HL-60/S4 (cell line): Measurements from ENCODE around the gene SMC4.
"Not testable (repeated sequence)": the region's sequence is repeated elsewhere in the genome, so short reads cannot be mapped to it uniquely, and the experiment has no call there.

Experiments used
- in situ Hi-C: fragments of 300-500 bp; cut with MboI; formaldehyde crosslinking; loops from 2 replicates; pipeline ENCODE4 v1.14.3; 2022; ENCODE audit warnings: low sequenced_read_pairs

The SMC4 gene

DNA sequence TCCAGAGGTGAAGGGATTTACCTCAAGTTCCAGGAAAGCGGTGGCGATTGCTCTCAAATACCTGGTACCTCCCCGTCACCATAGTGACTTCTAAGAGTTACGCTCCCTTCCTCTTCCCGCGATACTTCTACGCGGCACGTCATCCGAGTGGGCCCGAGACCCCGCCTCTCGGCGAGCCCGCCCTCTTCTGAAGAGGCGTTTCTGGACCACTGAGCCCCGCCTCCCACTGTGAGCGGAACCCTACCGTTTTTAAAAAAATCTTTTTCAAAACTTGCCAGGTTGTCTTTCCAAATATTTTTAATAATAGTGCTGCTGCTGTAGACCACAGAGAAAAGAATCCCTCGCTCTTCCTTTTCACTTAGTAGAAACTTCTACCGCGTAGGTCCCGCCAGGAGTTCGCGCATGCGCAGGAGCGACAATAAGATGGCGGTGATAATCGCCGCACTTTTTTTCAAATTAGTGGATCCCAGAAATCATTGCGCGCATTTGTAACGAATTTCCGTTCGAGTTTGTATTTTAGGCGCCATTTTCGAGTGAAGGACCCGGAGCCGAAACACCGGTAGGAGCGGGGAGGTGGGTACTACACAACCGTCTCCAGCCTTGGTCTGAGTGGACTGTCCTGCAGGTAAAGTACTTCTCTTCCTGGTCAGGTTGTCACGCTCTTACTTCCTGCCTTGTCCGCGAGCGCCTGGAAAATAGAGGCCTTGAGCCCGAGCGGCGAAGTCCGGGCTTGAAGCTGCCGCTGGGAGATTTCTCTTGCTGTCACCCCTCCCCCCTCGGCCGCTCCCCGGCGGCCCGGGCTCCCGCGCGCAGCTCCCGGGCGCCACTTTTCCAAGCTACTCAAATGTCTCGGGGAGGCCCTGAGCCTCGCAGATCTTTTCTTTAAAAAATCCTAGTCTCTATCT lies at the start of gene SMC4, which contains the start of gene IFT80:
Gene SMC4, plus strand, starts transcription at position 526 of the 905 bp plus-strand sequence. CDS start 1,177 bp downstream, outside the sequence.
Gene IFT80, minus strand, starts transcription at position 101 of the 905 bp plus-strand sequence. CDS start 14,625 bp downstream, outside the sequence.
- in situ Hi-C loops, result no loop called here

DNA sequence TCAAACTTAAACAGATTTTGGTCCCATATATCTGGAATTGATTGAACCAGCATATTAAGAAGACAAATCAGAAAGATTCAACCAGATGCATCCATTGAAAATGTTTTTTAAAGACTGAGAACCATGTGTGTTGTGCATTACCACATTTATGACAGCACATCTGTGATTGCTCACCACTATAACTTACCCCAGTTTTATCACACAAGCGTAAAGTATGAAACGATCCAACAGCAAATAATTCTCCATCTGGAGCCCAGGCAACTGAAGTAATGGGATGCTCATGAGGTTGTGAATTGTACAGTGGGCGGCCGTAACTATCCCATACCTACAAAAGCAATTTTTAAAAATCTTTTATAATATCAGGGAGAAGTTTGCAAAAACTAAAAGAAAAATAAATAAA lies 43.6 kb upstream of the SMC4 start:
- in situ Hi-C loops, result no loop called here

DNA sequence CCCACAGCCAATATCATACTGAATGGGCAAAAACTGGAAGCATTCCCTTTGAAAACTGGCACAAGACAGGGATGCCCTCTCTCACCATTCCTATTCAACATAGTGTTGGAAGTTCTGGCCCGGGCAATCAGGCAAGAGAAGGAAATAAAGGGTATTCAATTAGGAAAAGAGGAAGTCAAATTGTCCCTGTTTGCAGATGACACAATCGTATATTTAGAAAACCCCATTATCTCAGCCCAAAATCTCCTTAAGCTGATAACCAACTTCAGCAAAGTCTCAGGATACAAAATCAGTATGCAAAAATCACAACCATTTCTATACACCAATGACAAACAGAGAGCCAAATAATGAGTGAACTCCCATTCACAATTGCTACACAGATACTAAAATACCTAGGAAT lies 36.6 kb upstream of the SMC4 start:
- in situ Hi-C loops, result not testable (repeated sequence)

DNA sequence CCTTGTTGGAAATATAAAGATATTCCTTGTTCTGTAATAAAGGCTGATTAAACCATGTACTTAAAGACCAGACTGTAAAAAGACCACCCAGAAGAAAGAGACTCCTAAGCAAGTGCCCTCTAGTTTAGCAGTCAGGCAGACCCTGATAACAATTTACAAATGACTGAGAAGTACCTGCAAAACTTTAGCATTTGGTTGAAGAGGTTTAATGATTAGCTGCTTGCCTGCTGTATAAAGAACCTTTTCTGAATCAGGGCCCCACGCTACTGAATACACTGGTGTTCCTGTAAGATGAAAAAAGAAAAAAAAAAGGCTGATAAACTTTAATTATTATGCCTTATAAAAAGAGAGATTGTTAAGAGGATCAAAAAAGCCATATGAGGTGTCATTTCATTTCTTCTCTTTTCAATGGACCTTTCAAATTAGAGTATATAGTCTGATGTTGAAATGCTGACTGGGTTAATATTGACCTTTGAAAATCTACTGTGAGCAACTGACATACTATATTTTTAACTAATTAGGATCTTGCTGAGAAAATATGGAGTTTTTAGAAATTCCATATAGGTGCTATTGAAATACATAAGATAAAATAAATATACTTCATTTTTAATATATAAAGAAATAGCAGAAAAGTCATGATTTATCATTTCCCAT lies 33.5 kb upstream of the SMC4 start:
- in situ Hi-C loops, result no loop called here

DNA sequence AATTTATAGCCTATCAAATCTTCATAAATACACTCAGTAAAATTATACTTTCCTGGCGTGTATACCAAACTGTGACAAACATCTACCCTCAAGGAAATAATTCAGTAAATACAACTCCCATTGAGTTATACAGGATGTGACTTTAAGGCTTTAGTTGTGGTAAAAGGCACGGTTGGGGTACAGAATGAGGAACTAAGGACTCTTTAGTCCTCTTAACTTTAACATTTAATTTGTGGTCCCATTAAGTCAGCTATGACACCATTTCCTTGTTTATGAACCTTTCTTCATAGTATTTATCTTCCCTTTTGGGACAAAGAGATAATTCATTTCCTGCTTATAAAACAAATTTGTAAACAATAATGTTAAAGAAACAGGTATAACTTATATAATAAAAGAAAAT lies 30.6 kb upstream of the SMC4 start:
- in situ Hi-C loops, result no loop called here

DNA sequence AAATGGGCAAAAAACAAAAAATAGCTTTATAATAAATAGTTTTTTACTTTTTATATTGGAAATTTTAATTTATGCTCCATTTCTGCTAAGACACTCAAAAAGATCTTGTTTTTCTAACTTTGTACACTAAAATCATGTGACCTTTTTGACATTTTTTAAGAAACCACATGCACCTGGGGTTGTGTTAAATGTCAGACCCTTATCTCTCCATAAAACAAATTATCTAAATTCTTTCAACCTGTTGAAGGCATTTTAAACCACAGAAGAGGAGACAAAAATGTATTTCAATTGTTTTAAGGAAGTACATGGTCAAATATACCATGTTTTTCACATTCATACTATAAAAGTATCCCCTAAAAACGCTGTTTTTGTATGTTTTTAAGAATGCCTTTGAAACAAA lies 29.7 kb upstream of the SMC4 start:
- in situ Hi-C loops, result no loop called here

DNA sequence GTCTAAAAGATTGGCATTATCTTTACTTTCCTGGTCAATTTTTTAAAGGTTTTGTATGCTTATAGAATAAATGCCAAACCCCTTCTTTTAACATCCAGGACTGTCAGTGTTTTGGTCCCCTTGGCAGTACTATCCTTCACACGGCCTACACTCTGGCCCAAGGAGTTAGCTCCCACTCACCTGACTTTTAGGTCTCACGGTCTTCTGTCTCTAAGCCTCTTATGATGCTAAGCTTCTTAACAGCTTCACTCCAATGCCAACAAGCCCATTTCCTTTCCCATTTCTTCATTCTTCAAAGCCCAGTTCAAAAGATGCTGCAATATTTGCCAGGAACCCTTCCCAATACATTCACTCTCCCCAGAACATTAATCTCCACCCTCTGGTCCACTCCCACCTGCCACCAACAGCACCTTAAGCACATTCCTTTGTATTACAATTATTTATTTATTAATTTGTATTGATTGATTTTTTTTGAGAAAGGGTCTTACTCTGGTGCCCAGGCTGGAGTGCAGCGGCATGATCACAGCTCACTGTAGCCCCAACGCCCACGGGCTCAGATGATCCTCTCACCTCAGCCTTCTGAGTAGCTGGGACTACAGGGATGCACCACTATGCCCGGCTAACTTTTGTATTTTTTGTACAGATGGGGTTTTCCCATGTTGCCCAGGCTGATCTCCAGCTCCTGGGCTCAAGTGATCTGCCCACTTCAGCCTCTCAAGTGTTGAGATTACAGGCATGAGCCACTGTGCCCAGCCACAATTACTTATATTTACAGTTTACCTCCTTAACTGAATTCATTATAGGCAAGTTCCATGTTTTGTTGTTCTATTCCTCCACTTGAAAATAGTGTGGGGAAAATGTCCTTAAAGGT lies 28.2 kb upstream of the SMC4 start:
- in situ Hi-C loops, result no loop called here

DNA sequence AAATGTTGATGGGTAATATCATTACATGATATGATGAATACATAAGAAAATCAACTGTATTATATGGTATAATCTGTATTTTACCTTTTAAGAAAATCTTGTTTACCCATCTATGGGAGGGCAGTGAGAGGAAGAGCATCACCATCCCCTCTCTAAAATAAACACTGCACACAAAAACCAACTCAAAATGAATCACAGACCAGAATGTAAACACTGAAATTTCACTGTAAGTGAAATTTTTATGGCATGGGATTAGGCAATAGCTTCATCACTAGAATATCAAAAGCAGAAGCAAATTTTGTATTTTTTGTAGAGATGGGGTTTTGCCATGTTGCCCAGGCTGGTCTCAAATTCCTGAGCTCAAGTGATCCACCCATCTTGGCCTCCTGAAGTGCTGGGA lies 26.7 kb upstream of the SMC4 start:
- in situ Hi-C loops, result no loop called here

DNA sequence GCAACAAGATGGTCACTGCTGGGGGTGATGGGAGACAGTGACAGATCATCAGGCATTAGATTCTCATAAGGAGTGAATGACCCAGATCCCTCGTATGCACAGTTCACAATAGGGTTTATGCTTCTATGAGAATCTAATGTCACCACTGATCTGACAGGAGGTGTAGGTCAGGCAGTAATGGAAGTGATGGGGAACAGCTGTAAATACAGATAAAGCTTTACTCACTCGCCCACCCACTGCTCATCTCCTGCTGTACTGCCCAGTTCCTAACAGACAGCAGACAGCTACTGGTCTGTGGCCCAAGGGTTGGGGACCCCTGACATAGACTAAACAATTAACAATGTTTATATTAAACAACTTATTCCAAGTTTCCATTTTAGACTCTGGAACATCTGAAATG lies 25.8 kb upstream of the SMC4 start:
- in situ Hi-C loops, result no loop called here

DNA sequence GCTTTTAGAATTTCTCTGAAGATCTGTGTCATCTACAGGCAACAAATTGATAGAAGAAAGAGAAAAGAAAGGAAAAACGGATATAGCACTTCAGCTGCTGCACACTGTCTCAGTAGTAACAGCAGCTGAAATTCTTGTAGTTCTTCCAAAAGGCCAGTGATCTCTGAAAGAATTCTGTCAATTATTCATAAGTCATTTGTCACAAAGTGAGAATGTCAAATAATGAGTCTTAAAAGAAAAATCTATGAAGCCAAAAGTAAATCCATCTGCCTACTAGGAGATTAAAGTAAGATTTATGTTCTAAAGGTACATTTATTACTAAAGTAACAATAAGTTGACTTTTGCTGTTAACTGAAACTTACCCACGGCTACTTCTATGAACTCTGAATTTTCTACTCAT lies 25.0 kb upstream of the SMC4 start:
- in situ Hi-C loops, result no loop called here

DNA sequence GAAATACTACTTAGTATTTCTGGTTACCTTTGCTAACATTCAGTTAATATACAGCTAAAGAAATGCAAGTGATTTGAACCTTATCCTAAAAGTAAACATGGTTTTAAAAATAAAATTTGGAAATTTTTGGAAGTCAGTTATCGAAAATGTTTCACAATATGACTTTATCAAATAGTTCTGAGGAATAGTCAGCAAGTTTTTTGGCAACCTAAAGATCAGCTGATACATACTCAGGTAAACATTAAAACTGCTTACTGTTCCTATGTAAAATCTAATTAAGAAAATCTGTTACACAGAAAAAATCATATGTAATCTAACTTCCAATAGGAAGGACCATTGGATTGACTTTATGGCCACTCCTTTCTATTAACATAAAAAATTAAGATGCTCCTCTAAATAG lies 24.5 kb upstream of the SMC4 start:
- in situ Hi-C loops, result no loop called here

DNA sequence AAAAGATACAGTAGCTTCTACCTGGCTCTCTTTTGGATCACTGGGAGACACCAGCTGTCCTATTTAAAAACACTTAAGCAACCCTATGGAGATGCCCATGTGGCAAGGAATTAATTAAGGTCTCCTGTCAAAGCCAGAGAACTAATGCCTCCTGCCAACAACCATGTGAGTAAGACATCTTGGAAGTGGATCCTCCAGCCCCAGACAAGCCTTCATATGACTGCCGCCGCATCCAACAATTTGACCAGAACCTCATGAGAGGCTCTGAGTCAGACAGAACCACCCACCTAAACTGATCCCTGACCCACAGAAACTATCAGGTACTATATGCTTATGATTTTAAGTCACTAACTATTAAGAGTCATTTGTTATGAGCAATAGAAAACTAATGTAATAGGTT lies 22.8 kb upstream of the SMC4 start:
- in situ Hi-C loops, result no loop called here

DNA sequence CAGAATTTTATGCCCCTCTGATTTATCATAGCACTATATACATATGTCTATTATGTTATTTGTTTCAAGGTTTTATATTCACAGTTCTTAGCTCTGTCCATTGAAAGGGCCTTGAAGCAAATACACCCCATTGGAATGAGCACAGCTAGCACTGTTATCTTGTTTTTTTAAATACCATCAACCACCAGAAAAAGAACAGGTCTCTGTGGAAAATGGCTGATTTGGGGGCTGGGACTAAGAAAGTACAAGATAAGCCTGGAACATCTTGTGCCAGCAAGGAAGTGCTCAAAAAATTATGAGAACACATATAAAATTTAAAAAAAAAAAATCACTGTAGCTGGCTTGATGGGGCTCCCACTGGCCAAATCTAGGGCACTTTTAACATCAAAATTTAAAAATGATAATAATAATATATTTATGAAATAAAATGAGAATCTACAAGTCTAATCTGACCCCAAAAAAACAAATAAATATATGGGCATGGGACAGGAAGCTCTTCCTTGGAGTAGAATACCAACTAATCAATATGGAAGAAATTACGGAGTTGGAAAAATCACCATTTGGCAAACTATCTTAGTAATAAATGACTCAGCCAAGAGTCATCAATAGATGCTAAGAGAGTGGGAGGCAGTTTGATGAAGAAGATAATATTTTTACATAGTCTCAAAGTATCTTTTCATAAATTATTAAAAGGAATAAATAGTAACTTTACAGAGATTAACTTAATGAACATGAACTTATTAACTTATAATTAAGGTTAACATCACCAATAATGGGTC lies 20.9 kb upstream of the SMC4 start:
- in situ Hi-C loops, result no loop called here

DNA sequence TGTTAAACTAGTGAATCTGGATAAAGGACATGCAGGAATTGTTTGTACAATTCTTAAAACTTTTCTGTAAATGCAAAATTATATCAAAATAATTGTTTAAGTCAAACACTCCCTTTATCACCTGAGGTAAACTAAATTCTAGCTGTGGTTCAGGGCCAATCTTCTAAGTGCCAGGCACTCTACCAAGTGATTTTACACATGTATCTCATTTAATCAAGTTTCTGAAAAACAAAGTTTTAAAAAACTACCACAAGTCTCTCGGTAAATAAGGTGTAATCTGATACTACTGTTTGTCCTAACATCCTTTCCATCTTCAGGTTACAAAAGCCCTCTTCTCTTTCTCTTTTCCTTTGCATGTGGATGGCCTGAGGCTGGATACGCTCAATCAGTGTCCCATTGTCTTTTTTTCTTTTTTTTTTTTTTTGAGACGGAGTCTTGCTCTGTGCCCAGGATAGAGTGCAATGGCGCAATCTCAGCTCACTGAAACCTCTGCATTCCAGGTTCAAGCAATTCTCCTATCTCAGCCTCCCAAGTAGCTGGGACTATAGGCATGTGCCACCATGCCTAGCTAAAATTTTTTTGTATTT lies 19.7 kb upstream of the SMC4 start:
- in situ Hi-C loops, result no loop called here

DNA sequence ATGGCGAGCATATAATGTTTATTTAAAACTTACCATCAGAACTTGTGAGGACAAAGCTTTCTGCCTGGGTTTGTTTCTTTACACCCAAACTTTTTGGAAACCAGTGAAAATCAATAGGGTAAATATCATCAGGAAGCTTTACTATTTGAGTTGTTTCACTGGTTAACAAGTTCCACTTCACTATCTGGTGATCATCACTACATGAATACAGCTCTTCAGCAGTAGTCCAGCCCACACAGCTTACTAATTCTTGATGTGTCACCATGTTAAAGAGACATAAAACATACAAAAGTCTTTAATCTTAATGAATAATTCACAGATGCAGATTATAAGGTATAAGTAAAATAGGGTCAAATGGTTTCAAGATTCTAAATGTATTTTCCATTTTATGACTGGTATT lies 18.0 kb upstream of the SMC4 start:
- in situ Hi-C loops, result no loop called here

DNA sequence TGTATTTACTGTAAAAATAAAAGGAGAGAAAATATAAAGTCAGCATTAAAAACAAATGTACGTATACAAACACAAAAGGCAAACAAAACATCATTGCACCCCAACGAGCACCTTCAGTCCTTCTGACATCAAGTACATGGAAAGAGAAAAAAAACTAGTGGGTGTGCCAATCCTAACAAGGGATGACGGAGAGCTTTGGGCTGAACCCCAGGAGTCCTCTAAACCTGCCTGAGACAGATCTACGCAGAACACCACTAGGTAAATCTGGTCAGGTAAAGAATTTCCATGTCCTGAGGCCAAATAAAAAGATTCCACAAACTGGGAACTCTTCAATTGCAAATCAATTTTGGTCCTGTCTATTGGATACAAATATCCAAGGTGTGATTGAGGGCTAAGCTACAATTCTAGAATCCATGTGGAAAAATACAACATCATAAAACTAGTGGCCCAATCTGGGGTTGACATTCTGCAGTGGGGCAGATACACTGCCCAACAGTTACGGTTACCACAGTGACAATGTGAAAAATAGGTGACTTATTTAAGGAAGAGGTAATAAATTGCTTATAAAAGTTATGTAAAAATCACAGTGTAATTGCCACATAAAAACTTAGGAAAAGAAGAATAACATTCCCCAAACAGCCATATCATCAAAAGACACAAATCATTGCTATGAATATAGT lies 14.7 kb upstream of the SMC4 start:
- in situ Hi-C loops, result no loop called here

DNA sequence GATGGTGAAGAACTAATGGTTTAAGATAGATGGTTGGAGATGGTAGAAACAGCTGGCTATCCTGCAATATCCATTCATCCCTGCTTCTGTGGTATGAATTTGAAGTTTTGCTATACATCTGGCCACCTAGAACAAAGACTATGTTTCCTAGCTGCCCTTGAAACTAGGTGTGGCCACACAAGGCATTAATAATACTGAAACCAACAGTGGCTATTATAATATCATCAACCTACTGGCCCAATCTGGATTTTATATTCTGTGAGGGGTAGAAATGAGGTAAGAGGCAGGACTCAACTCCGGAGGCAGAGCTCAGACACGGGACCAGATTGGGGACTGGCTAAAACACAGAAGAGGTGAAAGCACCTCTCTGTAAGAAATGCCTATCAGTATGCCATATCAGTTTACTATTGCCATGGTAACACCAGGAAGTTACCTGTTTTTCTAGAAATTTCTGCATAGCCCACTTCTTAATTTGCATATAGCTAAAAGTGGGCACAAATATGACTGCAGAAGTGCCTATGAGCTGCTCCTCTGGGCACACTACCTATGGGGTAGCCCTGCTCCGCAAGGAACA lies 8.8 kb upstream of the SMC4 start:
- in situ Hi-C loops, result no loop called here

DNA sequence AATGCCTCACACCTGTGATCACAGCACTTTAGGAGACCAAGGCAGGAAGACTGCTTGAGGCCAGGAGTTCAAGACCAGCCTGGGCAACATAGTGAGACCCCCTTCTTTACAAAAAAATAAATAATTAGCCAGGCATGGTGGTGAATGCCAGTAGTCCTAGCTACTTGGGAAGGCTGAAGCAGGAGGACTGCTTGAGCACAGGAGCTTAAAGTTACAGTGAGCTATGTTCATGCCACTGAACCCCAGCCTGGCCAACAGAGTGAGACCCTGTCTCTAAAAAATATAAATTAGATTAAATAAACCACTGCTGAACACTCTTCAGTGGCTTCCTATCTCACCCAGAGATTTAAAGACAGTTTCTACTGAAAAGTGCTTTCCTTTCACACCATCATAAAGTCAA lies 6.7 kb upstream of the SMC4 start:
- in situ Hi-C loops, result no loop called here

DNA sequence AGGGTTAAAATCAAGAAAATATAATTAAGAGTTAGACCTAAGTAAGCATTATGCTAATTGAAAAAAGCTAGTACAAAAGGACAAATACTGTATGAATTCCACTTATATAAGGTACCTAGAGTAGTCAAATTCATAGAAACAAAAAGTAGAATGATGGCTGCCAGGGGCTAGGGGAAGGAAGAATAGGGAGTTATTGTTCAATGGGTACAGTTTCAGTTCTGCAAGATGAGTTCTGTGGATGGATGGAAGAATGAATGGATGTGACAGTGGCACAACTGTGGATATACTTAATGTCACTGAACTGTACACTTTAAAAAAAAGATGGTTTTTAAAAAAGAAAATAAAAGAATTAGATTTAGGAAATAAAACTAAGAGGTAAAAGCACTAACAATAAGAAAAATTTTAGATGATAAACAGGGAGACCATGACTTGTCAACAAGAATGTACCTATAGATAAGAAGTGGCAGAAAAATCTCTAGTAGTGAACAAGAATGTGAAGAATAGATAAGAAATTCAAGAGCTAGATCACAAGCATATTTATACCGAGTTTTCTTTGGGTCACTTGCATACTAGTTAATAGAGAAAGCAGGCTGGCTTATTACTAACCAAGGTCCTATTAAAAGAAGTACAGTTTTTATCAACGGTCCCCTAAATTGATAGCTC lies 6.0 kb upstream of the SMC4 start:
- in situ Hi-C loops, result no loop called here
